A549 treated with AZD9567 at 1 μM for 4 hours (cell line): ENCODE data around the gene GFPT1. TPM values are rescaled to one million over a fixed set of nuclear protein-coding genes. Genes with fewer than 3 reads are reported as not detected.

Source experiments
- total RNA-seq: library from RNA; stranded (reverse); fragments of 200-300 nt; extraction: Qiagen RNA extraction; gene quantifications from 5 replicates; pipeline ENCODE4 v1.2.3, GENCODE V29; 2022; ENCODE audit not compliant: insufficient read depth

The GFPT1 gene
- 19.6 to 36.3 TPM (median 26.0 TPM) in 5 replicates for total RNA-seq

DNA sequence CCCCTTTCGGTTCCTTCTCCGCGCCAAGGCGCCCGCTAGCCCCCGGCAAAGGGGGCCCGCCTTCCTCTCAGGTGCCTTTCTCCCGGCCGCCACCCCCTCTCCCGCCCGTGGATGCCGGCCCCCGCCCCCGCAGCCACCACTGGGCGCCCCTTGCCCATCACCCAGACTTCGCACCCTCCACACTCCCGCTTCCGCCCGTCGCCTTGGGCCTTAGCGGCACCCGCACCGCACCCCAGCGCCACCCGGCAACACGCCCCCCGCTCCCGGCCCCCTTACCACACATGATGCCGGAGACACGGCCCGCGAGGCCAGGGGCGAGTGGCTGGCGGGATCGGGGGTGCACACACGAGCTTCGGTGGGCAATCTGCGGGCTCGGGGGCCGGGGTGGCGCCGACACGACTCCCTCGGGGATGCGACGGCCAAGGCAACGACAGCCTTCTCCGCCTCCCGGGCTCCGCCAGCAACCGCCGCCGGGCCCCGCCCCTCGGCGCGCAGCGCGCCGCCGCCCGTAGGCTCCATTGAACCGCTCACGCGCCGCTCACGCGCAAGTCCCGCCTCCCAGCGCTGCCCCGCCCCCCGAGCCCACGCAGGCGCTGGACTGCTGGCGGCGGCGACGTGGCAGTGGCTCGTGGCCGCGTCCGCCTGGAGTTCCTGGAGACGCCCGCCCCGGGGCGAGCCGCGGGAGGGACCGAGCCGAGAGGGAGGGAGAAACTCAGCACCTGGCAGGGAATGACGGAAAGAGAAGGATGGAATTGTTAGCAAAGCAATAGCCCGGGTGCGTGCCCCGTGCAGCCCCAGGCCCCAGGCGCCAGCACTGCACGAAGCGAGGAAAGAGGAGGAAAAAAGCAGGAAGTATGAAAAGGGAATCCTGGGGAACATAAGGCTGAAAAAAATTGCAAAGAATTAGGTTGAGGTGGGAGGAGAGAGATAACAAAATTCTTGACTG lies at the start of gene GFPT1:
Gene GFPT1 (minus strand): TSS at position 439 of the 946 bp plus-strand sequence. CDS start 156 bp downstream, at position 283.

Other genes starting within 250 kb of the GFPT1 start
- gene NFU1, start 50.2 kb upstream of the GFPT1 start, total RNA-seq: 47.8 to 59.0 TPM (median 49.7 TPM) in 5 replicates